Right lobe of liver (tissue), 6 donors: ENCODE results near the gene NKIRAS2. TPM values are rescaled to one million over a fixed set of nuclear protein-coding genes. Genes with fewer than 3 reads are reported as not detected.

Experiments
- ATAC-seq, 4 donors: fragments of 200-7000 bp; cut with Tn5 transposase; one replicate each; pipeline ENCODE4 v1.9.1; 2020; ENCODE audit warnings: mild to moderate bottlenecking in 4 of 4, moderate library complexity in 4 of 4
- DNase-seq, 3 donors: peaks; one replicate each; pipeline ENCODE4 v3.0.0-alpha.2; 2020
- H3K27ac ChIP-seq, 3 donors: fragments of 200-600 bp; one replicate each; pipeline ENCODE4 v1.8.0; 2022
- H3K27me3 ChIP-seq, 2 donors: fragments of 200-600 bp; one replicate each; pipeline ENCODE4 v1.8.0; 2022
- H3K36me3 ChIP-seq, 4 donors: fragments of 200-600 bp; sonication (generic) in 1 of 4; one replicate each; pipeline versions ENCODE4 v1.5.1 to v1.8.0; 2017 to 2022; ENCODE audit warnings: control low read depth in 1 of 4
- H3K4me1 ChIP-seq, 4 donors: fragments of 200-600 bp; sonication (generic) in 1 of 4; one replicate each; pipeline versions ENCODE4 v1.5.1 to v1.8.0; 2017 to 2022; ENCODE audit warnings: control low read depth in 1 of 4
- H3K4me3 ChIP-seq, 3 donors: fragments of 200-600 bp; one replicate each; pipeline ENCODE4 v1.8.0; 2022
- H3K9me3 ChIP-seq, 4 donors: fragments of 200-600 bp; sonication (generic) in 1 of 4; one replicate each; pipeline versions ENCODE4 v1.5.1 to v1.8.0; 2017 to 2022; ENCODE audit warnings: control low read depth in 1 of 4
- CTCF ChIP-seq, 4 donors: fragments of 200-600 bp in 3 of 4; fragments of 450-650 bp in 1 of 4; IDR thresholded peaks; one replicate each; pipeline versions ENCODE4 v1.5.1 to v1.8.0; 2016 to 2022; ENCODE audit warnings: antibody characterized with exemption in 4 of 4, mild to moderate bottlenecking in 2 of 4
- POLR2A ChIP-seq: fragments of 450-650 bp; IDR thresholded peaks from one replicate; pipeline ENCODE4 v1.6.1; 2017; ENCODE audit warnings: antibody characterized with exemption, mild to moderate bottlenecking
- WGBS: methylation state at CpG from one replicate; pipeline ENCODE4 v1.1.6; 2018; ENCODE audit warnings: low coverage, low lambda C conversion rate; ENCODE audit not compliant: insufficient coverage; ENCODE audit errors: missing lambda C conversion rate; 5-methylcytosine and 5-hydroxymethylcytosine counted together
- intact Hi-C, 2 donors: fragments of 100-400 bp; cut with DNase I; formaldehyde crosslinking; loops; one replicate each; pipeline versions ENCODE4 v1.11.2 to v1.14.1; 2022
- long read RNA-seq: library from polyadenylated mRNA; unstranded; transcript quantifications from one replicate; pipeline ENCODE4 v2.0.0, GENCODE V29; 2019
- total RNA-seq, 6 experiments: library from RNA; depleted of rRNA in 2 of 6; stranded (reverse); fragments of >200 nt in 2 of 6; fragmentation: NEBNext Ultra II Directional in 3 of 6; extraction: Animal tissue kit (Norgen Biotek cat#: 25700) in 3 of 6; gene quantifications; one replicate each; pipeline versions ENCODE4 v1.1.0 to v1.2.4, GENCODE V29; 2016 to 2023
- donor health status: DM: no; HTN: yes; CAD: no.
- donor health status: DM: no; HTN: no; CAD: no.
- donor health status: DM: no; HTN: no; CAD: no.
- donor health status: DM: no; HTN: yes; CAD: no.
- donor health status: DM: no; HTN: yes; CAD: no.

The NKIRAS2 gene
- total RNA-seq: 10 to 100 TPM; 11.1 to 27.0 (median 12.3) TPM
- long read RNA-seq, partial matches to known transcripts: 0 of 1 reads
- long read RNA-seq, other reads (novel, unspliced or antisense): 0 of 1 reads

GRCh38 chr17:42019509-42020404 lies at the start of gene NKIRAS2:
NKIRAS2 (plus strand) TSS chr17:42020090; CDS start chr17:42021578, 1,488 bp downstream.
- intact Hi-C loops: loop anchor here (10.0 kb wide), 1 partner anchor 55 kb away; the partner anchor contains the start of gene CNP (in 2 of the 2)

GRCh38 chr17:41970901-41971331 lies 49.0 kb upstream of the NKIRAS2 start:
- WGBS: 82% methylated on average over 2 of the region's 5 CpGs
- Histone ChIP-seq H3K36me3 (peaks cover 0 to 36% (median 8%) of the 10 kb centered on the region in 4 donors), H3K4me3 (no peak overlapping the region), H3K9me3 (no peaks in the 10 kb centered on the region), H3K27me3 (no peaks in the 10 kb centered on the region), H3K27ac (no peak overlapping the region), H3K4me1 (peaks cover 0 to 31% (median 13%) of the 10 kb centered on the region in 4 donors)
- intact Hi-C loops: no loop called here
- TF ChIP-seq POLR2A: no peak
- no peak for TF ChIP-seq CTCF (IDR thresholded peaks at IDR 0.05)
- DNase-seq: no peak
- ATAC-seq: no peak

More at GRCh38 chr17:42019509-42020404, at the start of gene NKIRAS2:
- ATAC-seq (peak; percentile 75 to 83 (median 82)), DNase-seq (peak; percentile 94 to 97 (median 96))
- 9% methylated on average over 21 of the region's 49 CpGs for WGBS
- peak within 1 kb of the TSS; percentile 68 to 86 (median 78) for H3K27ac ChIP-seq
- H3K27me3 ChIP-seq: no peaks in the 10 kb centered on the region
- no peaks in the 10 kb centered on the region for H3K9me3 ChIP-seq
- peak within 1 kb of the TSS; percentile 78 to 98 (median 97) for H3K4me3 ChIP-seq
- H3K4me1 ChIP-seq: peaks cover under 1 to 60% (median 18%) of the 10 kb centered on the region in 4 donors
- H3K36me3 ChIP-seq: peaks cover 0 to 8% (median 4%) of the 10 kb centered on the region in 4 donors
- TF ChIP-seq CTCF (IDR thresholded peaks at IDR 0.05) (peak; percentile 92 to 97 (median 94)), POLR2A (peak; percentile 55)

- intact Hi-C loops: no loop called here
- TF ChIP-seq POLR2A: no peak
- no peak for TF ChIP-seq CTCF (IDR thresholded peaks at IDR 0.05)
- 79% methylated on average over 12 of the region's 18 CpGs for WGBS
- Histone ChIP-seq H3K36me3 (peaks cover 0 to 44% (median 12%) of the 10 kb centered on the region in 4 donors), H3K4me3 (no peak overlapping the region), H3K27ac (peak overlapping the region in 1 of 3 donors; percentile 11), H3K27me3 (no peaks in the 10 kb centered on the region), H3K4me1 (peaks cover 0 to 39% (median 16%) of the 10 kb centered on the region in 4 donors), H3K9me3 (no peaks in the 10 kb centered on the region)
- DNase-seq (no peak), ATAC-seq (no peak)
These were observed 48.0 kb upstream of the NKIRAS2 start for GRCh38 chr17:41971721-41972523.
